HepG2 (cell line): ENCODE results near the gene C22orf31. TPM values are rescaled to one million over a fixed set of nuclear protein-coding genes. Genes with fewer than 3 reads are reported as not detected.
"Not testable (repeated sequence)": the region's sequence is repeated elsewhere in the genome, so short reads cannot be mapped to it uniquely, and the experiment has no call there.

Experiments
- ATAC-seq: fragments of 200-7000 bp; cut with Tn5 transposase; 3 replicates; pipeline ENCODE4 v1.9.1; 2020; ENCODE audit warnings: mild to moderate bottlenecking, moderate library complexity
- BruUV-seq: library from RNA; stranded (reverse); fragments of 400-500 nt; replicated peaks from 2 replicates; lab custom pipeline; 2021; lab: Mats Ljungman, UMichigan
- CTCF ChIA-PET: fragments of 300-600 bp; formaldehyde crosslinking; extraction: SDS; loops from one replicate; lab custom pipeline; 2021; ENCODE audit warnings: low total read pairs, inconsistent platforms, low intra/inter-chr PET ratio; lab: Yijun Ruan, JAX
- POLR2A ChIA-PET: fragments of 350-600 bp; sonication (Branson Sonifier 250); formaldehyde crosslinking; loops from one replicate; lab custom pipeline; 2020; ENCODE audit warnings: antibody characterized with exemption, inconsistent platforms; lab: Yijun Ruan, JAX
- DNase-seq: peaks from one replicate; pipeline ENCODE4 v3.0.0-alpha.2; 2015; ENCODE audit warnings: low spot score
- FAIRE-seq: peaks from 3 replicates; lab custom pipeline; 2011; peaks lifted over from hg19 to GRCh38; lab: Jason Lieb, UNC
- H2AFZ ChIP-seq: one replicate; pipeline ENCODE4 v1.6.1; 2011; ENCODE audit warnings: low read length, inconsistent platforms
- H3K27ac ChIP-seq: fragments of 300-600 bp; 3 replicates; pipeline ENCODE4 v1.8.0; 2011; ENCODE audit warnings: mixed run types, mild to moderate bottlenecking, mixed read lengths, low read length, inconsistent platforms; ENCODE audit not compliant: insufficient read depth; ENCODE audit errors: extremely low read length
- H3K27me3 ChIP-seq, 2 experiments: fragments of 200-600 bp in 1 of 2; 2 replicates in 1 of 2; 3 replicates in 1 of 2; pipeline versions ENCODE4 v1.6.0 to v1.8.0; 2011; ENCODE audit warnings: low read length in 2 of 2, mild to moderate bottlenecking in 2 of 2, moderate library complexity in 2 of 2, inconsistent platforms in 1 of 2; ENCODE audit not compliant: insufficient read depth in 2 of 2, control insufficient read depth in 1 of 2
- H3K36me3 ChIP-seq, 2 experiments: fragments of 200-600 bp in 1 of 2; replicated peaks in 1 of 2; 2 replicates in 1 of 2; 3 replicates in 1 of 2; pipeline versions ENCODE4 v1.5.1 to v1.8.0; 2011; ENCODE audit warnings: low read length in 2 of 2, inconsistent platforms in 1 of 2; ENCODE audit not compliant: insufficient read depth in 2 of 2, control insufficient read depth in 1 of 2
- H3K4me1 ChIP-seq: 2 replicates; pipeline ENCODE4 v1.5.1; 2012; ENCODE audit warnings: low read length, inconsistent platforms; ENCODE audit not compliant: insufficient read depth
- H3K4me2 ChIP-seq: 2 replicates; pipeline ENCODE4 v1.6.0; 2011; ENCODE audit warnings: low read depth, low read length, inconsistent platforms
- H3K4me3 ChIP-seq, 3 experiments: fragments of 200-600 bp in 1 of 3; sonication (generic), shearing (Covaris generic) in 1 of 3; replicated peaks in 1 of 3; 2 replicates each; pipeline ENCODE4 v1.5.1; 2011 to 2016; ENCODE audit warnings: low read length in 3 of 3, inconsistent platforms in 2 of 3, low read depth in 2 of 3, mild to moderate bottlenecking in 2 of 3, control low read depth in 1 of 3, mixed read lengths in 1 of 3; ENCODE audit not compliant: insufficient read depth in 1 of 3
- H3K79me2 ChIP-seq: one replicate; pipeline ENCODE4 v1.6.1; 2011; ENCODE audit warnings: low read length, inconsistent platforms; ENCODE audit not compliant: insufficient read depth
- H3K9ac ChIP-seq: 2 replicates; pipeline ENCODE4 v1.6.0; 2011; ENCODE audit warnings: mild to moderate bottlenecking, low read depth, low read length, inconsistent platforms; ENCODE audit not compliant: insufficient read depth
- H3K9me3 ChIP-seq: 2 replicates; pipeline ENCODE4 v1.5.1; 2012; ENCODE audit warnings: mild to moderate bottlenecking, low read length
- H4K20me1 ChIP-seq: 2 replicates; pipeline ENCODE4 v1.6.0; 2011; ENCODE audit warnings: inconsistent platforms, mild to moderate bottlenecking, low read length, moderate library complexity; ENCODE audit not compliant: insufficient read depth
- ARNT ChIP-seq: fragments of 450-650 bp; IDR thresholded peaks from 2 replicates; pipeline ENCODE4 v1.6.1; 2017
- KDM1A ChIP-seq: IDR thresholded peaks from 2 replicates; pipeline ENCODE4 v1.6.1; 2016; ENCODE audit warnings: missing compliant biosample characterization
- MTF1 ChIP-seq: sonication (generic); formaldehyde crosslinking; IDR thresholded peaks from 2 replicates; pipeline ENCODE4 v1.5.0; 2020; ENCODE audit warnings: missing genetic modification reagents
- ZMAT5 ChIP-seq: sonication (generic); formaldehyde crosslinking; IDR thresholded peaks from 2 replicates; pipeline ENCODE4 v1.5.0; 2020; ENCODE audit warnings: mild to moderate bottlenecking, low read depth, missing genetic modification reagents, borderline replicate concordance
- ZNF280D ChIP-seq: sonication (generic); formaldehyde crosslinking; IDR thresholded peaks from 2 replicates; pipeline ENCODE4 v1.5.1; 2020; ENCODE audit warnings: mild to moderate bottlenecking, missing genetic modification reagents
- WGBS: methylation state at CpG from one replicate; pipeline ENCODE4 v1.1.6; 2017; ENCODE audit warnings: low lambda C conversion rate; 5-methylcytosine and 5-hydroxymethylcytosine counted together
- in situ Hi-C: cut with HindIII; loops from 2 replicates; pipeline ENCODE4 v1.10.0; 2017; ENCODE audit warnings: low pct_unique_long_range_greater_than_20kb; ENCODE audit not compliant: extremely low pct_ligation_motif_present
- intact Hi-C: fragments of 100-400 bp; cut with micrococcal nuclease; formaldehyde crosslinking; loops from one replicate; pipeline ENCODE4 v1.10.0; 2022; ENCODE audit not compliant: unreplicated experiment
- polyA plus RNA-seq, 8 experiments: library from polyadenylated mRNA; depleted of rRNA in 3 of 8; stranded (reverse) in 7 of 8; unstranded in 1 of 8; fragments of >200 nt; fragmentation: Illumina TruSeq in 4 of 8; extraction: Trizol in 4 of 8; gene quantifications; 2 replicates each; pipeline versions ENCODE4 v1.2.1 to v1.2.3, GENCODE V29; 2011 to 2016; ENCODE audit warnings: low read depth in 4 of 8, missing spikeins in 1 of 8, mixed read lengths in 1 of 8; ENCODE audit not compliant: insufficient read depth in 1 of 8
- total RNA-seq, 5 experiments: library from RNA; depleted of rRNA; stranded (reverse); fragments of >200 nt; fragmentation: Illumina TruSeq; extraction: Trizol; gene quantifications; 2 replicates each; pipeline ENCODE4 v1.2.3, GENCODE V29; 2016; ENCODE audit warnings: low read depth in 1 of 5
- TF ChIP-seq, protein P1 (sequence below): sonication (generic); formaldehyde crosslinking; IDR thresholded peaks from 2 replicates; pipeline ENCODE4 v1.5.0; 2020; ENCODE audit warnings: missing genetic modification reagents
- TF ChIP-seq, protein P2 (sequence below): sonication (generic); formaldehyde crosslinking; IDR thresholded peaks from 2 replicates; pipeline ENCODE4 v1.9.0; 2021; ENCODE audit warnings: missing genetic modification reagents, mild to moderate bottlenecking, borderline replicate concordance

Gene C22orf31
- total and polyA plus RNA-seq, 2 of the 13 experiments (the other 11 are each of a cell fraction or from before 2014, with no cell fraction given), result not detected

GRCh38 chr22:29083933-29084591, 22.4 kb upstream of the C22orf31 start:
- no peak for TF ChIP-seq KDM1A (CRISPR knock-in tag)
- TF ChIP-seq, protein P1, sequence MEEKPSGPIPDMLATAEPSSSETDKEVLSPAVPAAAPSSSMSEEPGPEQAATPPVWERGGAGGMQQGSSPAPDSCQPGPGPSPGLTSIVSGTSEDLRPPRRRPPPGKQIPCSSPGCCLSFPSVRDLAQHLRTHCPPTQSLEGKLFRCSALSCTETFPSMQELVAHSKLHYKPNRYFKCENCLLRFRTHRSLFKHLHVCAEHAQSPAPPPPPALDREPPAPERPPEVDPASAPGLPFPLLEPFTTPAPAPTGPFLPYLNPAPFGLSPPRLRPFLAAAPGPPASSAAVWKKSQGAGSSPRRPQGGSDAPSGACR (CRISPR knock-in tag), result no peak
- no peak for TF ChIP-seq MTF1
- TF ChIP-seq, protein P2, sequence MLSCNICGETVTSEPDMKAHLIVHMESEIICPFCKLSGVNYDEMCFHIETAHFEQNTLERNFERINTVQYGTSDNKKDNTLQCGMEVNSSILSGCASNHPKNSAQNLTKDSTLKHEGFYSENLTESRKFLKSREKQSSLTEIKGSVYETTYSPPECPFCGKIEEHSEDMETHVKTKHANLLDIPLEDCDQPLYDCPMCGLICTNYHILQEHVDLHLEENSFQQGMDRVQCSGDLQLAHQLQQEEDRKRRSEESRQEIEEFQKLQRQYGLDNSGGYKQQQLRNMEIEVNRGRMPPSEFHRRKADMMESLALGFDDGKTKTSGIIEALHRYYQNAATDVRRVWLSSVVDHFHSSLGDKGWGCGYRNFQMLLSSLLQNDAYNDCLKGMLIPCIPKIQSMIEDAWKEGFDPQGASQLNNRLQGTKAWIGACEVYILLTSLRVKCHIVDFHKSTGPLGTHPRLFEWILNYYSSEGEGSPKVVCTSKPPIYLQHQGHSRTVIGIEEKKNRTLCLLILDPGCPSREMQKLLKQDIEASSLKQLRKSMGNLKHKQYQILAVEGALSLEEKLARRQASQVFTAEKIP (CRISPR knock-in tag), result no peak
- no peak for TF ChIP-seq ARNT
- no peak for TF ChIP-seq ZMAT5
- TF ChIP-seq ZNF280D (CRISPR knock-in tag), result no peak
- DNase-seq (no peak), FAIRE-seq (no peak), ATAC-seq (no peak)
- Histone ChIP-seq H3K27ac (no peak overlapping the region), H4K20me1 (no peaks in the 10 kb centered on the region), H3K79me2 (no peaks in the 10 kb centered on the region), H3K4me1 (no peaks in the 10 kb centered on the region), H3K27me3 (no peaks in the 10 kb centered on the region), H3K9ac (no peak overlapping the region), H3K4me2 (no peak overlapping the region), H2AFZ (no peak overlapping the region), H3K9me3 (no peaks in the 10 kb centered on the region), H3K36me3 (no peaks in the 10 kb centered on the region), H3K4me3 (no peak overlapping the region)
- no TSS peak for BruUV-seq
- WGBS, result 100% methylated on average over 5 of the region's 5 CpGs
- intact Hi-C loops, result no loop called here
- in situ Hi-C loops, result no loop called here
- ChIA-PET CTCF (no interaction called here), POLR2A (no interaction called here)

DNA sequence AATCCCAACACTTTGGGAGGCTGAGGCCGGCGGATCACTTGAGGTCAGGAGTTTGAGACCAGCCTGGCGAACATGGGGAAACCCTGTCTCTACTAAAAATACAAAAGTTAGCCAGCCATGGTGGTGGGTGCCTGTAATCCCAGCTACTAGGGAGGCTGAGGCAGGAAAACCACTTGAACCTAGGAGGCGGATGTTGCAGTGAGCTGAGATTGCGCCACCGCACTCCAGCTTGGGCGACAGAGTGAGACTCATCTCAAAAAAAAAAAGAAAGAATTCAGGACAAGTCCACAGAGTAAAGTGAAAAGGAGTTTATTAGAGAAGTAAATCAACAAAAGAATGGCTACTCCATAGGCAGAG, 21.9 kb upstream of the C22orf31 start:
- ATAC-seq, H3K9ac ChIP-seq, H3K4me3 ChIP-seq, H3K4me1 ChIP-seq, intact Hi-C loops, in situ Hi-C loops, DNase-seq, H3K79me2 ChIP-seq, FAIRE-seq, H3K27me3 ChIP-seq, H3K36me3 ChIP-seq, POLR2A ChIA-PET, H2AFZ ChIP-seq, H3K9me3 ChIP-seq, H4K20me1 ChIP-seq, BruUV-seq, H3K27ac ChIP-seq, H3K4me2 ChIP-seq, CTCF ChIA-PET: not testable (repeated sequence)
- 97% methylated on average over 7 of the region's 7 CpGs for WGBS
